WERI-Rb-1 (cell line): ENCODE measurements around the gene TTN.
A peak's percentile ranks its signal among the peaks of the same experiment; 100 is the strongest.

Experiments used
- DNase-seq: peaks from one replicate; pipeline ENCODE4 v3.0.0-alpha.2; 2020
- H3K27ac ChIP-seq: fragments of 250-450 bp; sonication (Bioruptor Pico); 2 replicates; pipeline ENCODE4 v1.5.1; 2020; ENCODE audit warnings: mild to moderate bottlenecking, moderate library complexity
- H3K27me3 ChIP-seq: fragments of 250-450 bp; sonication (Bioruptor Pico); 2 replicates; pipeline ENCODE4 v1.5.1; 2021; ENCODE audit warnings: mild to moderate bottlenecking, low read depth, moderate library complexity; ENCODE audit not compliant: insufficient read depth, severe bottlenecking
- H3K36me3 ChIP-seq: fragments of 250-450 bp; sonication (Bioruptor Pico); 2 replicates; pipeline ENCODE4 v1.5.1; 2020; ENCODE audit warnings: mild to moderate bottlenecking, moderate library complexity
- H3K4me3 ChIP-seq: 2 replicates; pipeline ENCODE4 v1.5.1; 2011; ENCODE audit warnings: low read depth, mild to moderate bottlenecking, control low read depth, low read length
- H3K9me3 ChIP-seq: fragments of 250-450 bp; sonication (Bioruptor Pico); 2 replicates; pipeline ENCODE4 v1.5.1; 2021; ENCODE audit warnings: mild to moderate bottlenecking, moderate library complexity; ENCODE audit not compliant: severe bottlenecking
- CTCF ChIP-seq: IDR thresholded peaks from 2 replicates; pipeline ENCODE4 v1.5.1; 2011; ENCODE audit warnings: low read depth, mild to moderate bottlenecking, control low read depth, inconsistent platforms, low read length

TTN gene

GRCh38 chr2:178700922-178701342 is 106.3 kb downstream of the TTN start:
- no peaks in the 10 kb centered on the region for H3K27me3 ChIP-seq
- H3K4me3 ChIP-seq = no peak overlapping the region
- DNase-seq = peak; percentile 10
- peak; percentile 53 for TF ChIP-seq CTCF
- H3K36me3 ChIP-seq = peaks cover under 1% of the 10 kb centered on the region
- H3K27ac ChIP-seq = no peak overlapping the region
- H3K9me3 ChIP-seq = no peaks in the 10 kb centered on the region

- Histone ChIP-seq H3K4me3 (no peak overlapping the region), H3K36me3 (no peaks in the 10 kb centered on the region; the same call in none of the 2 replicates), H3K9me3 (no peaks in the 10 kb centered on the region), H3K27me3 (no peaks in the 10 kb centered on the region), H3K27ac (no peak overlapping the region)
- DNase-seq = no peak
- TF ChIP-seq CTCF = no peak
Observed at GRCh38 chr2:178700136-178700535, 107.1 kb downstream of the TTN start.

GRCh38 chr2:178692845-178693244 is 114.4 kb downstream of the TTN start:
- Histone ChIP-seq H3K27ac (no peak overlapping the region), H3K27me3 (no peaks in the 10 kb centered on the region), H3K36me3 (peaks cover 12% of the 10 kb centered on the region), H3K4me3 (no peak overlapping the region), H3K9me3 (no peaks in the 10 kb centered on the region)
- no peak for DNase-seq
- TF ChIP-seq CTCF = no peak

- no peaks in the 10 kb centered on the region for H3K27me3 ChIP-seq
- no peak overlapping the region for H3K27ac ChIP-seq
- DNase-seq = no peak
- no peak overlapping the region for H3K4me3 ChIP-seq
- no peak for TF ChIP-seq CTCF
- H3K9me3 ChIP-seq = no peaks in the 10 kb centered on the region
- H3K36me3 ChIP-seq = peaks cover 19% of the 10 kb centered on the region
Observed at GRCh38 chr2:178689808-178690207, 117.4 kb downstream of the TTN start.

GRCh38 chr2:178683877-178684276 is 123.3 kb downstream of the TTN start:
- DNase-seq = no peak
- Histone ChIP-seq H3K27me3 (no peaks in the 10 kb centered on the region), H3K9me3 (no peaks in the 10 kb centered on the region), H3K27ac (no peak overlapping the region), H3K4me3 (no peak overlapping the region), H3K36me3 (peaks cover 21% of the 10 kb centered on the region)
- no peak for TF ChIP-seq CTCF

- Histone ChIP-seq H3K36me3 (peaks cover 14% of the 10 kb centered on the region), H3K9me3 (no peaks in the 10 kb centered on the region), H3K4me3 (no peak overlapping the region), H3K27me3 (no peaks in the 10 kb centered on the region), H3K27ac (no peak overlapping the region)
- no peak for TF ChIP-seq CTCF
- DNase-seq = no peak
Observed at GRCh38 chr2:178681081-178681480, 126.1 kb downstream of the TTN start.
